Suppressor macrophage (primary cell): ENCODE measurements around the gene ZBTB9.
"Not testable (repeated sequence)": the region's sequence is repeated elsewhere in the genome, so short reads cannot be mapped to it uniquely, and the experiment has no call there.

Experiments used
- DNase-seq, 4 experiments: peaks; one replicate each; pipeline ENCODE4 v3.0.0-alpha.2; 2020 to 2022

ZBTB9 gene

GRCh38 chr6:33469661-33470060 lies 15.3 kb downstream of the ZBTB9 start:
- DNase-seq = no peak

DNA sequence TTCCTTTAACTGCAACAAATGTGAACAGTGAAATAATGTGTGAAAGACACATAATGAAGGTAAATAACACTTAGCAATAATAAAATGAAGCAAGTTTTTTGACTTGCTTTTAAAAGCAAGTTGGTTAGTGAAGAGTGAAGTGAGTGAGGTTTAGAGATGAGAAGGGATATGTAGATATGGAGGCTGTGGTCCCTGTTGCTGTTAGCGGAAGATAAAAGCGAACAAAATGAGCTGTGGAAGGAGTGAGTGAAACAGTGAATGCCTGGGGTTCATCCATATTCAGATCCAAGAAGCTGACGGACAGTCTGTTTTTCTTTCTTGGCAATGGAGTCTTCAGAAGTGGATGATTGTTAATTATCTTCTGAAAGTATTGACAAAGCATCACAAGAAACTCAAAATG lies 23.5 kb downstream of the ZBTB9 start:
- DNase-seq = no peak

DNA sequence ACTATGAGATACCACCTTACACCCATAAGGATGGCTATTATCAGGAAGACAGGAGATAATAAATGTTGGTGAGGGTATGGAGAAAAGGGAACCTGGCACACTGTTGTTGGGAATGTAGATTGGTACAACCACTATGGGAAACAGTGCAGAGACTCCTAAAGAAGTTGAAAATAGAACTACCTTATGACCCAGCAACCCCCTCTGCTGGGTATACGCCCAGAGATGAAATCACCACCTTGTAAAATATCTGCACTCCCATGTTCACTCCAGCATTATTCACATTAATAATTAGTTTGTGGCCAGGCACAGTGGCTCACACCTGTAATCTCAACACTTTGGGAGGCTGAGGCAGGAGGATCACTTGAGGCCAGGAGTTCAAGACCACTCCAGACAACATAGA lies 26.8 kb downstream of the ZBTB9 start:
- DNase-seq = peak in 2 of 4 experiments; percentile 6 to 23

DNA sequence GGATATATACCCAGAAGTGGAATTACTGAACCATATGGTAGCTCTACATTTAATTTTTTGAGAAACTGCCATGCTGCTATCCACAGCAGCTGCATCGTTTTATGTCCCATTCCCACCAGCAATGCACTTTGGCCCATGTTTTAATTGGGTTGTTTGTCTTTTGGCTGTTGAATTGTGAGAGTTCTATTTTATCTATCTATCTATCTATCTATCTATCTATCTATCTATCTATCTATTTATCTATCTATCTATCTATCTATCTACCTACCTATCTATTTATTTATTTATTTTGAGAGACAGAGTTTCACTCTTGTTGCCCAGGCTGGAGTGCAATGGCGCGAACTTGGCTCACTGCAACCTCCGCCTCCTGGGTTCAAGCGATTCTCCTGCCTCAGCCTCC lies 28.2 kb downstream of the ZBTB9 start:
- DNase-seq = not testable (repeated sequence)

- DNase-seq = no peak
Measured at GRCh38 chr6:33483678-33484077, 29.3 kb downstream of the ZBTB9 start.

DNA sequence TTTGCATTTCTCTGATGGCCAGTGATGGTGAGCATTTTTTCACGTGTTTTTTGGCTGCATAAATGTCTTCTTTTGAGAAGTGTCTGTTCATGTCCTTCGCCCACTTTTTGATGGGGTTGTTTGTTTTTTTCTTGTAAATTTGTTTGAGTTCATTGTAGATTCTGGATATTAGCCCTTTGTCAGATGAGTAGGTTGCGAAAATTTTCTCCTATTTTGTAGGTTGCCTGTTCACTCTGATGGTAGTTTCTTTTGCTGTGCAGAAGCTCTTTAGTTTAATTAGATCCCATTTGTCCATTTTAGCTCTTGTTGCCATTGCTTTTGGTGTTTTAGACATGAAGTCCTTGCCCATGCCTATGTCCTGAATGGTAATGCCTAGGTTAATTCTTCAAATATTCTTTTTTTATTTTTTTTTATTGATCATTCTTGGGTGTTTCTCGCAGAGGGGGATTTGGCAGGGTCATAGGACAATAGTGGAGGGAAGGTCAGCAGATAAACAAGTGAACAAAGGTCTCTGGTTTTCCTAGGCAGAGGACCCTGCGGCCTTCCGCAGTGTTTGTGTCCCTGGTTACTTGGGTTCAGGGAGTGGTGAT lies 30.4 kb downstream of the ZBTB9 start:
- DNase-seq = not testable (repeated sequence)

DNA sequence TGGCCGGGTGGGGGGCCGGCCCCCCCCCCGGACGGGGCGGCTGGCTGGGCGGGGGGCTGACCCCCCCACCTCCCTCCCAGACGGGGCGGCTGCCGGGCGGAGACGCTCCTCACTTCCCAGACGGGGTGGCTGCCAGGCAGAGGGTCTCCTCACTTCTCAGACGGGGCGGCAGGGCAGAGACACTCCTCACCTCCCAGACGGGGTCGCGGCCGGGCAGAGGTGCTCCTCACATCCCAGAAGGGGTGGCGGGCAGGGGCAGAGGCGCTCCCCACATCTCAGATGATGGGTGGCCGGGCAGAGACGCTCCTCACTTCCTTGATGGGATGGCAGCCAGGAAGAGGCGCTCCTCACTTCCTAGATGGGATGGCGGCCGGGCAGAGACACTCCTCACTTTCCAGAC lies 31.3 kb downstream of the ZBTB9 start:
- not testable (repeated sequence) for DNase-seq

GRCh38 chr6:33488339-33488738 lies 34.0 kb downstream of the ZBTB9 start:
- DNase-seq = no peak

DNA sequence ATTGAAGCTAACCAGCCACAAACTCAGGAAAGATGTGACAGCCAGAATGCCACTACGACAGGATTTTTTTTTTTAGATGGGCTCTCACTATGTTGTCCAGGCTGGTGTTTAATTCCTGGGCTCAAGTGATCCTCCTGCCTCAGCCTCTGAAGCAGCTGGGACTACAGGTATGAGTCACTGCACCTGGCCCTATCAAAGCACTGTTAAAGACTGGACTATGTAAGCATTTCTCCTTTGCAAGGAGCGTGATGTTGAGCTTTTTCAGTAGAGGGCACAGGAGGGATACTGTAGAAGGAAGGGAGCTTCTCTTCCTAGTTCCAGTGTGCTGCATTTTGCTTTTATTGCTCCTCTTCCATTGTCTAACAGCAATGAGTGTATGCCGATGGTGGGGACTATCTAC lies 35.8 kb downstream of the ZBTB9 start:
- no peak for DNase-seq

DNA sequence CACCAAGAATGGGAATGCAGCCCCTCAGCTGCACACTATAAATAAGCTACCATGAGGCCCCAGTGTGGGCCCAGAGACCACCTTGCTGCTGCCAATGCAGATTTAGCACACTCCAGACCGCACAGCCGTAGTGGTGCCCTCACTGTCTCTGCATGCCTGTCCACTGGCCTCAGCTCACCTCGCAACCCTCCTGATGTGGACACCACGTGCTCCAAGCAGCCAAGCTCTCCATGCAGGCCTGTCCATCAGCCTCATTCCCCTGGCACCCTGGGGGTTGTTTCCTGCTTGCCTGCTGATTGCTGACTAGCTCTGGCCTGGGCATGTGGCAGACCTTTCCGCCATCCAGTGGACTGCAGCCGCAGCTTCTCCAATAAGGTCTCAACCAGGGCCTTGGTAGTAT lies 36.2 kb downstream of the ZBTB9 start:
- no peak for DNase-seq

GRCh38 chr6:33492093-33492492 lies 37.7 kb downstream of the ZBTB9 start:
- DNase-seq = no peak

DNA sequence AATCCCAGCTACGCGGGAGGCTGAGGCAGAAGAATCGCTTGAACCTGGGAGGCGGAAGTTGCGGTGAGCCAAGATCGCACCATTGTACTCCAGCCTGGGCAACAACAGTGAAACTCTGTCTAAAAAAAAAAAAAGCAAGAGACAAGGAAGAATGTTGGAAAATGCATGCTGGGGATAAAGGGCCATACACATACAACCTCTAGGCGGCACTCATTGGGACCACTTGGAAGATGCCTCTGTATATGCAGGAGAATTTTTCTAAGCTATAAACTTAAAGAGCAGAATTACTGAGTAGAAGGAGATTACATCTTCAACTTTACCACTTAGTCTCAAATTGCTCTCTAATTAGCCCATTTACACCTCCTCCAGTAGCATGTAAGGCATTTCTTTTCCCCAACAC lies 42.8 kb downstream of the ZBTB9 start:
- DNase-seq = no peak

GRCh38 chr6:33502486-33502885 lies 48.1 kb downstream of the ZBTB9 start:
- DNase-seq = no peak

- DNase-seq = no peak
Measured at GRCh38 chr6:33504486-33504885, 50.1 kb downstream of the ZBTB9 start.

DNA sequence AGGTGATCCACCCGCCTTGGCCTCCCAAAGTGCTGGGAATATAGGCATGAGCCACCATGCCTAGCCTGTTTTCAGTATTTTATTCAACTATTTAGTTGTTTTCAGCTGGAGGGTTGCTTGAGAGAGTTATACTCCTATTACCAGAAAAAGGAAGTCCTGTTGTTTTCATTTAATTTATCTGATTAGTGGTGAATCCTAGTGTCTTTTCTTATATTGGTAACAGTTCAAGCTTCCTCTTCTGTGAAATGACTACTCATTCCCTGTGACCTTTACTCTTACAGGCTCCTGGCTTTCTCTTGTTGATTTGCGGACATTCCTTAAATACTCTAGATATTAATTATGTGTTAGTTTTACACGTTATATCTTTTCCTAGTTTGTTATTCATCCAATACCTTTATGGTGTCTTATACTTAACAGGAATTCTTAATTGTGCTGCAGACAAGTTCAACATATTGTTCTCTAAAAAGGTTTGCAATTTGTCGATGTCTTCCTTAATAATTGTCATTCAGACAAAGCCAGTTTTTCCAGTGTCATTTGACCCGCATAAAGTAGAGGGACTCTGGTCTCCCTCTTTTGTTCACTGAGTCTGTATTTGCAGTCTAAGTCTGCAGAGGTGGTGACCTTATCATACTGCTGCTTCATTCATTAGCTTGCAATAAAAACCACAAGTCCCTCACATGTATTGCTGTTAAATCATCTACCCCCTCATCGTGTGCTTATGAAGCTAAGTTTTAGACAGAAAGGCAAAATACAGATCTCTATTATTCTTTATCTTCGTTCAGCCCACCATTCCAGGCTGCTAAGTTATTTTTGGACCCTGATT lies 51.4 kb downstream of the ZBTB9 start:
- DNase-seq = peak in 2 of 4 experiments; percentile 53 to 58
